GM12875 (cell line): ENCODE measurements around the gene TAF12.

ENCODE experiments used
- H3K4me3 ChIP-seq: one replicate; pipeline ENCODE4 v1.5.1; 2011; ENCODE audit warnings: low read depth, low read length, control low read depth
- TF ChIP-seq, protein P1 (sequence below): IDR thresholded peaks from 2 replicates; pipeline ENCODE4 v1.5.1; 2011; ENCODE audit warnings: low read depth, mild to moderate bottlenecking, control low read depth, inconsistent platforms, low read length, moderate library complexity, borderline replicate concordance; ENCODE audit not compliant: insufficient read depth

The TAF12 gene

DNA sequence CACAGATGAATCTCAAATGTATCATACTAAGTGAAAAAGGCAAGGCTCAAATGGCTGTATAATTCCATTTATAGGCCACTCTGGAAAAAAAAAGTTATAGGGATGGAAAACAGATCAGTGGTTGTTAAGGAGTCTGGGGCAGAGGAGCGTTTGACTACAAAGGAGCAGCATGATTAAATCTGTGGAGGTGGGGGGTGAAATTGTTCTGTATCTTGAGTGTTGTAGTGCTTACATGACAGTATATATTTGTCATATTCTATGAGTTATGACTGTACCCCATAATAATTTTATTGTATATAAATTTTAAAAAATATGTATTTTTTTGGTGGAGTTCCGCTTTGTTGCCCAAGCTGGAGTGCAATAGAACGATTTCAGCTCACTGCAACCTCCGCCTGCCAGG is 10.3 kb downstream of the TAF12 start:
- TF ChIP-seq, protein P1, sequence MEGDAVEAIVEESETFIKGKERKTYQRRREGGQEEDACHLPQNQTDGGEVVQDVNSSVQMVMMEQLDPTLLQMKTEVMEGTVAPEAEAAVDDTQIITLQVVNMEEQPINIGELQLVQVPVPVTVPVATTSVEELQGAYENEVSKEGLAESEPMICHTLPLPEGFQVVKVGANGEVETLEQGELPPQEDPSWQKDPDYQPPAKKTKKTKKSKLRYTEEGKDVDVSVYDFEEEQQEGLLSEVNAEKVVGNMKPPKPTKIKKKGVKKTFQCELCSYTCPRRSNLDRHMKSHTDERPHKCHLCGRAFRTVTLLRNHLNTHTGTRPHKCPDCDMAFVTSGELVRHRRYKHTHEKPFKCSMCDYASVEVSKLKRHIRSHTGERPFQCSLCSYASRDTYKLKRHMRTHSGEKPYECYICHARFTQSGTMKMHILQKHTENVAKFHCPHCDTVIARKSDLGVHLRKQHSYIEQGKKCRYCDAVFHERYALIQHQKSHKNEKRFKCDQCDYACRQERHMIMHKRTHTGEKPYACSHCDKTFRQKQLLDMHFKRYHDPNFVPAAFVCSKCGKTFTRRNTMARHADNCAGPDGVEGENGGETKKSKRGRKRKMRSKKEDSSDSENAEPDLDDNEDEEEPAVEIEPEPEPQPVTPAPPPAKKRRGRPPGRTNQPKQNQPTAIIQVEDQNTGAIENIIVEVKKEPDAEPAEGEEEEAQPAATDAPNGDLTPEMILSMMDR, result no peak
- H3K4me3 ChIP-seq, result no peak overlapping the region

DNA sequence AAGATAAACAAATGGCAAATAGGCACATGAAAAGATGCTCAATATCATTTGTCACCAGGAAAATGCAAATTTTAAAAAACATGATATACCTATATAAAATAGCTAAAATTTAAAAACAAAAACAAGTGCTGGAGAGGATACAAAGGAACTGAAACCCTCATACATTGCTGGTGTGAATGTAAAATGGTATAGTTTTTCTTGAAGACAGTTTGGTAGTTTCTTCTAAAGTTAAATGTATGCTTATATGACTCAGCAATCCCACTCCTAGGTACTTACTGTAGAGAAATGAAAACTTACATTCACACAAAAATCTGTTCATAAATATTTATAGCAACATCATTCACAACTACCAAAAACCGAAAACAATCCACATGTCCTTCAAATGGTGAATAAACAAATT is 11.2 kb downstream of the TAF12 start:
- no peak overlapping the region for H3K4me3 ChIP-seq
- TF ChIP-seq, protein P1, result no peak

DNA sequence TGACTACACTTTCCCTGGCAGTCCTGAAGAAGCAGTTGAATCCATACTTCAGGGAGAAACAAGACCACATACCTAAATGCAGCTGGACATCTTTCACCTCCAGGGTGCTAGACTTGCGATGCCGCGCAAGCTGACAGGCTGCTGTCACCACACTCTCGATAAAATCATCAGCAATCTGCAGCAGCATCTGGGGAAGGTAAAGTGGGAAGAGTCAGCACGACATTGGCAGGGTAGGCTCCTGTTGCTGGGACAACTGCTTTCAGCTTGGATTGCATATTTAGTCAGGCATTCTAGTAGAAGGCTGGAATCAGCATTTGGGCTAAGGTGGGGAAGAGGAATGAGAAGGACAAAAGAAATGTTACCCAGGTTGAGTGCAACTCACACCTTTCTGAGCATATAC is 29.7 kb downstream of the TAF12 start:
- no peak overlapping the region for H3K4me3 ChIP-seq
- TF ChIP-seq, protein P1, result no peak

DNA sequence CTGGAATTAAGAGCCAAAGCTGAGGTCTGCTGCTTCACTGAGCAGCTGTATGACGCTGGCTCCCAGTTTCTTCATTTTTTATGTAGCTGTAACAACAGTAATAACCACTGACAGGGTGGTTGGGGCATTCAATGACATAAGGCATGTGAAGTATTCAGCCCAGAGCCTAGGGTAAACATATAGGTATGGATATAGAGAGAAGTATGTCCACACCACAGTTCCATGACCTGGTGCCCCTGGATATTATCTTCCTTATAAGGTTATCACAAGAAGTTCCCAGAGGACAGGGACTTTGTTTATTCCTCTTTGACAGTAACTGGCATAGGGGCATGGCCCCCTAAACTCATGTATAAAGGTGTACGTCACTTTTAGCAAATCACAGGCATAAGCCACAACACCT is 36.1 kb downstream of the TAF12 start:
- no peak overlapping the region for H3K4me3 ChIP-seq
- TF ChIP-seq, protein P1, result no peak

DNA sequence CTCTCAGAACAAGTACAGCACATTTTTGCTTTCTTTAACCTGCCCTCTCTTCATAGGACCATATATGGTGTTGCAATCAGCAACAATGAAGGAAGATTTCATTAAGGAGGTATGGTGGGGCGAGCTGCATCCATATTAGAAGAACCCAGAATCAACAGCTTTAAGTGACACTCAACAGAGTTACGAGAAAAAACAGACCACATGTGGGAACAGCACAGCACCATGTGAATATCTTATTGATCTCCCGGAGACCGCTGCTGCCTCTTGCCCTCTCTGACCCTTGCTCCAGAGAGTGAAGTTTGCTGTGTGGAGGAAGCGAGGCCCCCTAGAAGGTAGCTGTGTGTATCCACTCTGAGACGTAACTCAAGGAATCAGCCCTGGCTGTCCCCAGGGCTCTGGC is 37.9 kb downstream of the TAF12 start:
- no peak overlapping the region for H3K4me3 ChIP-seq
- TF ChIP-seq, protein P1, result no peak

DNA sequence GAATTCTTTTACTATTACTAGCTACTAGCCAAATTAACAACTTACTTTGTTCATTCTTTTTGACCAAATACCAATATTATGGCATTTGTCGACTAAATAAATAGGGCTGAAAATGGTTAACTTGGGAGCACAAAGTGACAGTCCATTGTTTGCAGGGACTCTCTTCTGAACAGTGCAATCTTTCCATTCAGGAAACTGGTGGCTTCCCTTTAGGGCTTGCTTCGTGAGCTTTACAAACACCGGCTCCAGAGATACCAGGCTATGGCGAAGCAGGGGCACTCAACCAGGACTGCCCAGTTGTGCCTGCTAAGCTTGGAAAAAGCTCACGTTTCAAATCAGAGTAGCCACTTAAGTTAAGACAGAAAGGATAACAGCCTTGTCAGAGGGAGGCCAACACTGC is 38.5 kb downstream of the TAF12 start:
- TF ChIP-seq, protein P1, result no peak
- H3K4me3 ChIP-seq, result no peak overlapping the region

DNA sequence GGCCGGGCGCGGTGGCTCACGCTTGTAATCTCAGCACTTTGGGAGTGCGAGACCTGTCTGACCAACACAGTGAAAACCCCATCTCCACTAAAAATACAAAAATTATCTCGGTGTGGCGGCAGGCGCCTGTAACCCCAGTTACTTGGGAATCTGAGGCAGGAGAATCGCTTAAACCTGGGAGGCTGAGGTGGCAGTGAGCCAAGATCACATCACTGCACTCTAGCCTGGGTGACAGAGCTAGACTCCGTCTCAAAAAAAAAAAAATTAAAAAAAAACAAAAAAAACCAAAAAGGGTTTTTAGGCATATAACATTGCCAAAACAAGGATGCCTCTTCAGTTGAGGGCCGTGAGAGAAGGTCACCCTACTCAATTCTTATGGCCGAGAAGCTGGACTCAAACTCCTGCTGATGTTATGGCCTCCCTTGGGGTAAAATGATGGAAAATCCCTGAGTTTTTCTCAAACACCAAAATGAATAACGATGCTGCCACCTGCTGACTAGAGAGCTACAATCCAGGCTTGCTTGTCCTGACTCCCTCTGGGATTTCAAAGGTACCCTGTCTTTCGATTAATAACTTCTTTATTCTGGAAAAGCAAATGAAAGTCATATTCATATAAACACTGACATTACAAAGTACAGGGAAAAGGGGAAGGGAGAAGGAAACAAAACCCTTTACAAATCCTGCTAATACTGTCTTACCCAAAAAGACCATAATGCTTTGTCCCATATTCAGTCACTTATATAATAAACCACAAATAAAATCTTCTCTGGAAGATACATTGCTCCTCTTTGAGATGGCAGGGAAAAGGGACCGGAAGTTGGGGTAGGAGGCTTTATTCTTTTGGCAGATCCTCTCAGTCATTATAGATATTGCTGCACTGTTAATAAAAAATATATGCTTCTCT is 40.1 kb downstream of the TAF12 start:
- TF ChIP-seq, protein P1, result peak; percentile 51; the same call in 1 of the 2 replicates

More for the DNA sequence above, 40.1 kb downstream of the TAF12 start:
- H3K4me3 ChIP-seq, result no peak overlapping the region
